Esophagus (tissue), 2 donors: ENCODE results near the gene LRP5. TPM values are rescaled to one million over a fixed set of nuclear protein-coding genes. Genes with fewer than 3 reads are reported as not detected.
A peak's percentile ranks its signal among the peaks of the same experiment; 100 is the strongest.

Experiments used
- H3K27ac ChIP-seq, 2 donors: one replicate each; pipeline ENCODE4 v1.5.1; 2013; ENCODE audit warnings: low read depth in 2 of 2, mild to moderate bottlenecking in 2 of 2, inconsistent platforms in 1 of 2, low read length in 1 of 2, moderate library complexity in 1 of 2
- H3K27me3 ChIP-seq, 2 donors: one replicate each; pipeline ENCODE4 v1.6.1; 2013; ENCODE audit warnings: low read length in 2 of 2, control low read depth in 1 of 2, mild to moderate bottlenecking in 1 of 2; ENCODE audit not compliant: insufficient read depth in 2 of 2, control insufficient read depth in 1 of 2
- H3K36me3 ChIP-seq, 2 donors: one replicate each; pipeline ENCODE4 v1.6.1; 2013; ENCODE audit warnings: low read length in 1 of 2; ENCODE audit not compliant: control insufficient read depth in 2 of 2, insufficient read depth in 2 of 2
- H3K4me1 ChIP-seq, 2 donors: one replicate each; pipeline ENCODE4 v1.6.1; 2013; ENCODE audit warnings: low read length in 1 of 2; ENCODE audit not compliant: control insufficient read depth in 2 of 2, insufficient read depth in 2 of 2
- H3K4me3 ChIP-seq, 2 donors: one replicate each; pipeline ENCODE4 v1.5.1; 2013; ENCODE audit warnings: low read length in 2 of 2, mild to moderate bottlenecking in 2 of 2, low read depth in 1 of 2, moderate library complexity in 1 of 2
- H3K9me3 ChIP-seq, 2 donors: one replicate each; pipeline ENCODE4 v1.6.1; 2013; ENCODE audit warnings: mild to moderate bottlenecking in 2 of 2, low read depth in 1 of 2, low read length in 1 of 2, moderate library complexity in 1 of 2; ENCODE audit not compliant: control insufficient read depth in 2 of 2, insufficient read depth in 1 of 2
- WGBS, 2 donors: extraction: QIAGEN DNeasy Blood & Tissue Kit; methylation state at CpG; one replicate each; pipeline ENCODE4 v1.1.7; 2013; 5-methylcytosine and 5-hydroxymethylcytosine counted together
- polyA plus RNA-seq, 2 donors: library from polyadenylated mRNA; stranded (reverse); fragments of 200-250 nt; gene quantifications; one replicate each; pipeline ENCODE4 v1.2.3, GENCODE V29; 2013
- donor health status: healthy with polysubstance abuse.
- donor health status: Bipolar disorder and iron deficiency.

Gene LRP5
- polyA plus RNA-seq, 2 donors = 16.0 to 24.5 TPM

GRCh38 chr11:68306636-68307035, 5.8 kb upstream of the LRP5 start:
- Histone ChIP-seq H3K4me1 (no peaks in the 10 kb centered on the region), H3K9me3 (no peaks in the 10 kb centered on the region), H3K4me3 (no peak overlapping the region), H3K27ac (no peak overlapping the region), H3K27me3 (no peaks in the 10 kb centered on the region), H3K36me3 (no peaks in the 10 kb centered on the region)
- 93 to 97% methylated on average over 3 of the region's 3 CpGs for WGBS, 2 donors

- H3K4me1 ChIP-seq = peaks cover 0 to 2% of the 10 kb centered on the region in 2 donors
- H3K27ac ChIP-seq = no peak overlapping the region
- H3K4me3 ChIP-seq = no peak overlapping the region
- no peaks in the 10 kb centered on the region for H3K36me3 ChIP-seq
- WGBS, 2 donors = 81 to 86% methylated on average over 11 of the region's 11 CpGs
- no peaks in the 10 kb centered on the region for H3K9me3 ChIP-seq
- no peaks in the 10 kb centered on the region for H3K27me3 ChIP-seq
Measured at GRCh38 chr11:68308068-68308467, 4.3 kb upstream of the LRP5 start.

GRCh38 chr11:68309621-68310185, 2.7 kb upstream of the LRP5 start:
- 87 to 89% methylated on average over 2 of the region's 2 CpGs for WGBS, 2 donors
- H3K4me1 ChIP-seq = peaks cover 0 to 4% of the 10 kb centered on the region in 2 donors
- H3K27ac ChIP-seq = no peak overlapping the region
- H3K9me3 ChIP-seq = no peaks in the 10 kb centered on the region
- H3K27me3 ChIP-seq = no peaks in the 10 kb centered on the region
- H3K36me3 ChIP-seq = no peaks in the 10 kb centered on the region
- no peak overlapping the region for H3K4me3 ChIP-seq

GRCh38 chr11:68311160-68312116, 953 bp upstream of the LRP5 start:
- H3K4me3 ChIP-seq = no peak overlapping the region
- H3K27ac ChIP-seq = peak overlapping the region in 1 of 2 donors; percentile 34
- no peaks in the 10 kb centered on the region for H3K27me3 ChIP-seq
- H3K36me3 ChIP-seq = no peaks in the 10 kb centered on the region
- H3K9me3 ChIP-seq = no peaks in the 10 kb centered on the region
- peaks cover 9% of the 10 kb centered on the region in 2 donors for H3K4me1 ChIP-seq
- 79% methylated on average over 25 of the region's 25 CpGs for WGBS, 2 donors

GRCh38 chr11:68312780-68313573, 586 bp downstream of the LRP5 start:
- Histone ChIP-seq H3K4me1 (peaks cover 9% of the 10 kb centered on the region in 2 donors), H3K27me3 (no peaks in the 10 kb centered on the region), H3K27ac (peak overlapping the region; percentile 87), H3K4me3 (peak overlapping the region; percentile 65 to 75), H3K36me3 (no peaks in the 10 kb centered on the region), H3K9me3 (no peaks in the 10 kb centered on the region)
- WGBS, 2 donors = 1% methylated on average over 69 to 102 of the region's 102 CpGs

GRCh38 chr11:68313574-68314202, 1.3 kb downstream of the LRP5 start:
- Histone ChIP-seq H3K4me3 (peak overlapping the region; percentile 65 to 75), H3K9me3 (no peaks in the 10 kb centered on the region), H3K36me3 (no peaks in the 10 kb centered on the region), H3K27me3 (no peaks in the 10 kb centered on the region), H3K4me1 (peaks cover 9% of the 10 kb centered on the region in 2 donors), H3K27ac (peak overlapping the region; percentile 87)
- WGBS, 2 donors = 9 to 15% methylated on average over 19 of the region's 19 CpGs

GRCh38 chr11:68314203-68315170, 2.1 kb downstream of the LRP5 start:
- no peaks in the 10 kb centered on the region for H3K9me3 ChIP-seq
- WGBS, 2 donors = 20 to 23% methylated on average over 27 of the region's 27 CpGs
- peak overlapping the region; percentile 65 to 75 for H3K4me3 ChIP-seq
- H3K27me3 ChIP-seq = no peaks in the 10 kb centered on the region
- H3K4me1 ChIP-seq = peaks cover 9% of the 10 kb centered on the region in 2 donors
- peak overlapping the region; percentile 87 for H3K27ac ChIP-seq
- H3K36me3 ChIP-seq = no peaks in the 10 kb centered on the region

GRCh38 chr11:68315171-68315920, 3.0 kb downstream of the LRP5 start:
- H3K27ac ChIP-seq = peak overlapping the region; percentile 87
- peak overlapping the region; percentile 5 to 75 for H3K4me3 ChIP-seq
- 45 to 60% methylated on average over 19 of the region's 19 CpGs for WGBS, 2 donors
- no peaks in the 10 kb centered on the region for H3K9me3 ChIP-seq
- H3K27me3 ChIP-seq = no peaks in the 10 kb centered on the region
- no peaks in the 10 kb centered on the region for H3K36me3 ChIP-seq
- peaks cover 9% of the 10 kb centered on the region in 2 donors for H3K4me1 ChIP-seq
